HG02973 (cell line): Measurements from ENCODE around the gene IL13.

Source experiments
- ATAC-seq: cut with Tn5 transposase; IDR thresholded peaks from one replicate; pipeline ENCODE4 v1.9.1; 2021; ENCODE audit warnings: moderate library complexity; ENCODE audit not compliant: unreplicated experiment

Gene IL13

GRCh38 chr5:132655821-132656773, 1.9 kb upstream of the IL13 start:
- no peak for ATAC-seq

- no peak for ATAC-seq
Measured at GRCh38 chr5:132656774-132657355, 1.1 kb upstream of the IL13 start.

- ATAC-seq, result no peak
Measured at GRCh38 chr5:132658381-132659302, 669 bp downstream of the IL13 start.

GRCh38 chr5:132659598-132660493, 1.9 kb downstream of the IL13 start:
- ATAC-seq, result no peak

- ATAC-seq, result no peak
Measured at GRCh38 chr5:132661231-132662003, 3.4 kb downstream of the IL13 start.

GRCh38 chr5:132662004-132662401, 4.0 kb downstream of the IL13 start:
- no peak for ATAC-seq

GRCh38 chr5:132662925-132663770, 5.2 kb downstream of the IL13 start:
- ATAC-seq, result peak; percentile 62

GRCh38 chr5:132663771-132664695, 6.1 kb downstream of the IL13 start:
- peak; percentile 45 for ATAC-seq

- ATAC-seq, result no peak
Measured at GRCh38 chr5:132664696-132665209, 6.8 kb downstream of the IL13 start.

- ATAC-seq, result no peak
Measured at GRCh38 chr5:132665574-132666080, 7.7 kb downstream of the IL13 start.

GRCh38 chr5:132666310-132667123, 8.5 kb downstream of the IL13 start:
- no peak for ATAC-seq

- ATAC-seq, result no peak
Measured at GRCh38 chr5:132667309-132667708, 9.3 kb downstream of the IL13 start.

GRCh38 chr5:132667761-132668705, 10.1 kb downstream of the IL13 start:
- ATAC-seq, result no peak

- no peak for ATAC-seq
Measured at GRCh38 chr5:132668706-132669454, 10.9 kb downstream of the IL13 start.
